ENCODE data around the gene FLRT2. TPM values are rescaled to one million over a fixed set of nuclear protein-coding genes. Genes with fewer than 3 reads are reported as not detected.

The FLRT2 gene
- total RNA-seq, 1 donor from 2014 or later = 37.6 TPM

GRCh38 chr14:85602345-85602744 is 72.4 kb downstream of the FLRT2 start:
- H3K4me1 ChIP-seq (ENCODE audit: control insufficient read depth in 3 of 3, insufficient read depth in 3 of 3, low read length in 3 of 3) = peaks cover 0 to 24% (median 15%) of the 10 kb centered on the region in 3 donors
- H3K27ac ChIP-seq (ENCODE audit: low read depth, low read length) = no peak overlapping the region
- no peak overlapping the region for H3K9ac ChIP-seq (ENCODE audit: low read depth in 1 of 3, low read length in 3 of 3)
- no peaks in the 10 kb centered on the region for H3K36me3 ChIP-seq (ENCODE audit: control insufficient read depth in 3 of 3, insufficient read depth in 3 of 3, low read length in 3 of 3)
- H3K9me3 ChIP-seq (ENCODE audit: control insufficient read depth in 3 of 3, low read length in 3 of 3) = no peaks in the 10 kb centered on the region
- no peaks in the 10 kb centered on the region for H3K27me3 ChIP-seq (ENCODE audit: control insufficient read depth in 3 of 3, insufficient read depth in 3 of 3, low read length in 3 of 3)
- H3K4me3 ChIP-seq (ENCODE audit: low read length in 3 of 3) = no peak overlapping the region

- Histone ChIP-seq H3K27ac (ENCODE audit: low read depth, low read length) (no peak overlapping the region), H3K4me3 (ENCODE audit: low read length in 3 of 3) (no peak overlapping the region), H3K9me3 (ENCODE audit: control insufficient read depth in 3 of 3, low read length in 3 of 3) (no peaks in the 10 kb centered on the region), H3K9ac (ENCODE audit: low read depth in 1 of 3, low read length in 3 of 3) (no peak overlapping the region), H3K4me1 (ENCODE audit: control insufficient read depth in 3 of 3, insufficient read depth in 3 of 3, low read length in 3 of 3) (peaks cover 0 to 24% (median 15%) of the 10 kb centered on the region in 3 donors), H3K36me3 (ENCODE audit: control insufficient read depth in 3 of 3, insufficient read depth in 3 of 3, low read length in 3 of 3) (no peaks in the 10 kb centered on the region), H3K27me3 (ENCODE audit: control insufficient read depth in 3 of 3, insufficient read depth in 3 of 3, low read length in 3 of 3) (no peaks in the 10 kb centered on the region)
Observed at GRCh38 chr14:85604021-85604420, 74.1 kb downstream of the FLRT2 start.

- Histone ChIP-seq H3K9me3 (ENCODE audit: control insufficient read depth in 3 of 3, low read length in 3 of 3) (no peaks in the 10 kb centered on the region), H3K4me1 (ENCODE audit: control insufficient read depth in 3 of 3, insufficient read depth in 3 of 3, low read length in 3 of 3) (peaks cover 0 to 18% (median 12%) of the 10 kb centered on the region in 3 donors), H3K27me3 (ENCODE audit: control insufficient read depth in 3 of 3, insufficient read depth in 3 of 3, low read length in 3 of 3) (no peaks in the 10 kb centered on the region), H3K9ac (ENCODE audit: low read depth in 1 of 3, low read length in 3 of 3) (no peak overlapping the region), H3K4me3 (ENCODE audit: low read length in 3 of 3) (no peak overlapping the region), H3K27ac (ENCODE audit: low read depth, low read length) (no peak overlapping the region), H3K36me3 (ENCODE audit: control insufficient read depth in 3 of 3, insufficient read depth in 3 of 3, low read length in 3 of 3) (no peaks in the 10 kb centered on the region)
Observed at GRCh38 chr14:85604714-85605113, 74.8 kb downstream of the FLRT2 start.

GRCh38 chr14:85607651-85608081 is 77.7 kb downstream of the FLRT2 start:
- Histone ChIP-seq H3K27me3 (ENCODE audit: control insufficient read depth in 3 of 3, insufficient read depth in 3 of 3, low read length in 3 of 3) (no peaks in the 10 kb centered on the region), H3K9ac (ENCODE audit: low read depth in 1 of 3, low read length in 3 of 3) (no peak overlapping the region), H3K4me1 (ENCODE audit: control insufficient read depth in 3 of 3, insufficient read depth in 3 of 3, low read length in 3 of 3) (peaks cover 0 to 6% (median 0%) of the 10 kb centered on the region in 3 donors), H3K27ac (ENCODE audit: low read depth, low read length) (no peak overlapping the region), H3K4me3 (ENCODE audit: low read length in 3 of 3) (no peak overlapping the region), H3K36me3 (ENCODE audit: control insufficient read depth in 3 of 3, insufficient read depth in 3 of 3, low read length in 3 of 3) (no peaks in the 10 kb centered on the region), H3K9me3 (ENCODE audit: control insufficient read depth in 3 of 3, low read length in 3 of 3) (no peaks in the 10 kb centered on the region)

DNA sequence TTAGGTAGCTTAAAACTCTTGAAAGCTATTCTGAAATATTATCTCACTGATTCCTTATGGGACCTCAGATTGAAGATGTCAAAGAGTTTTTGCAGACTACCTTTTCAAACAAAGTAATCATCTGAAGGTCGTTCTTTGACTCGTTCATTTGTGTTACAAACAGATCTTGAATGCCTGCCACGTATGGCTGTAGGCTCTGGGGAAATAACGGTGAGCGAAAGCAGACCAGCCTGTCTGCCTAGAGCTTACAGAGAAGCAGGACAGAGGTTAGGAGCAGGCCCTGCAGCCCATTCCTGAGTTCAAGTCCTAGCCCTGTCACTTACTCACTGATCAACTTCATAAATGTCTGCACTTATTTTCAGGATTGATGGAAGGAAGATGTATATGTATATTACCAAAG is 83.6 kb downstream of the FLRT2 start:
- no peak overlapping the region for H3K4me3 ChIP-seq (ENCODE audit: low read length in 3 of 3)
- no peaks in the 10 kb centered on the region for H3K9me3 ChIP-seq (ENCODE audit: control insufficient read depth in 3 of 3, low read length in 3 of 3)
- H3K9ac ChIP-seq (ENCODE audit: low read depth in 1 of 3, low read length in 3 of 3) = no peak overlapping the region
- peaks cover 0 to 28% (median 12%) of the 10 kb centered on the region in 3 donors for H3K4me1 ChIP-seq (ENCODE audit: control insufficient read depth in 3 of 3, insufficient read depth in 3 of 3, low read length in 3 of 3)
- no peaks in the 10 kb centered on the region for H3K27me3 ChIP-seq (ENCODE audit: control insufficient read depth in 3 of 3, insufficient read depth in 3 of 3, low read length in 3 of 3)
- no peaks in the 10 kb centered on the region for H3K36me3 ChIP-seq (ENCODE audit: control insufficient read depth in 3 of 3, insufficient read depth in 3 of 3, low read length in 3 of 3)
- H3K27ac ChIP-seq (ENCODE audit: low read depth, low read length) = no peak overlapping the region

DNA sequence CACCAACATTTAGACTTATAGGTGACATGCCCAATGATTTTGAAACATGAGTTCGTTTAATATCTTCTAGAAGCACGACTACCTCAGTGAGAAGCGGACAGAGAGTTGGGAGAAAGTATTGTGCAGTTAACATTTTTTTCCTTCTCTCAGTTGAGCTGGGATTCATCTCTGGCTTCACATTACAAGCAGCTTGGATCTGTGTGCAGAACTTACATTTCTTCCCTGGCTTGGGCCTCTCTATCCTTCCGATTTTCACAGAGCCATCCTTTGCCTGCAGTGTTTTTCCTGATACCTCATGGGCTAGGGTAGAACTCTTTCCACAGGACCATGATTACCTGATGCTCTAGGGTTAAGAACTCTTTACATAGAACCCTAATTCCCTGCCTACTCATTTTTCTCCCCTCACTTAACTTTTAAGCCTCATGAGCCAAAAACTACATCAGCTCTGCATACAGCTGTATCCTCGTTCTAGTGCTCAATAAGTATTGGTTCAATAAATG is 86.5 kb downstream of the FLRT2 start:
- no peaks in the 10 kb centered on the region for H3K27me3 ChIP-seq (ENCODE audit: control insufficient read depth in 3 of 3, insufficient read depth in 3 of 3, low read length in 3 of 3)
- no peak overlapping the region for H3K4me3 ChIP-seq (ENCODE audit: low read length in 3 of 3)
- no peak overlapping the region for H3K27ac ChIP-seq (ENCODE audit: low read depth, low read length)
- peaks cover 1 to 2% (median 1%) of the 10 kb centered on the region in 3 donors for H3K36me3 ChIP-seq (ENCODE audit: control insufficient read depth in 3 of 3, insufficient read depth in 3 of 3, low read length in 3 of 3)
- peaks cover 0 to 28% (median 18%) of the 10 kb centered on the region in 3 donors for H3K4me1 ChIP-seq (ENCODE audit: control insufficient read depth in 3 of 3, insufficient read depth in 3 of 3, low read length in 3 of 3)
- H3K9me3 ChIP-seq (ENCODE audit: control insufficient read depth in 3 of 3, low read length in 3 of 3) = no peaks in the 10 kb centered on the region
- no peak overlapping the region for H3K9ac ChIP-seq (ENCODE audit: low read depth in 1 of 3, low read length in 3 of 3)

DNA sequence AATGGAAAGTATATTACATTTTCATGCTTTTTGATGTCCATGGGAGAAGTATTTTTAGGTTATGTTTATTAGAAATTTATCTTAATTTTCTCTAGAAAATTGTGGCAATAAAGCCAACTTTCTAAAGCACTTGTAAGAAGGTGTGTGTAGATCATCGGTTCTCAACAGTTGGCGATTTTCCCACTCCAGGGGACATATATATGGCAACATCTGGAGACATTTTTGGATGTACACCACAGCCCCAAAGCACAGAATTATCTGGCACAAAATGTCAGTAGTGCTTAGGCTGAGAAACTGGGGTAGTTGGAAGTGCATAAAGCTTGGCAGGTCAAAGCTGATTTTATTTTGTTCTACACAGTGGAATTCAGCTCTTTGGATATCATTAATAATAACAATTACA is 86.9 kb downstream of the FLRT2 start:
- Histone ChIP-seq H3K36me3 (ENCODE audit: control insufficient read depth in 3 of 3, insufficient read depth in 3 of 3, low read length in 3 of 3) (peaks cover 5 to 6% (median 6%) of the 10 kb centered on the region in 3 donors), H3K9ac (ENCODE audit: low read depth in 1 of 3, low read length in 3 of 3) (no peak overlapping the region), H3K27me3 (ENCODE audit: control insufficient read depth in 3 of 3, insufficient read depth in 3 of 3, low read length in 3 of 3) (no peaks in the 10 kb centered on the region), H3K4me1 (ENCODE audit: control insufficient read depth in 3 of 3, insufficient read depth in 3 of 3, low read length in 3 of 3) (peaks cover 0 to 28% (median 18%) of the 10 kb centered on the region in 3 donors), H3K9me3 (ENCODE audit: control insufficient read depth in 3 of 3, low read length in 3 of 3) (no peaks in the 10 kb centered on the region), H3K4me3 (ENCODE audit: low read length in 3 of 3) (no peak overlapping the region), H3K27ac (ENCODE audit: low read depth, low read length) (no peak overlapping the region)

GRCh38 chr14:85617791-85618190 is 87.8 kb downstream of the FLRT2 start:
- Histone ChIP-seq H3K4me1 (ENCODE audit: control insufficient read depth in 3 of 3, insufficient read depth in 3 of 3, low read length in 3 of 3) (peaks cover 0 to 22% (median 18%) of the 10 kb centered on the region in 3 donors), H3K27ac (ENCODE audit: low read depth, low read length) (no peak overlapping the region), H3K36me3 (ENCODE audit: control insufficient read depth in 3 of 3, insufficient read depth in 3 of 3, low read length in 3 of 3) (peaks cover 13 to 16% (median 14%) of the 10 kb centered on the region in 3 donors), H3K4me3 (ENCODE audit: low read length in 3 of 3) (no peak overlapping the region), H3K9me3 (ENCODE audit: control insufficient read depth in 3 of 3, low read length in 3 of 3) (no peaks in the 10 kb centered on the region), H3K27me3 (ENCODE audit: control insufficient read depth in 3 of 3, insufficient read depth in 3 of 3, low read length in 3 of 3) (no peaks in the 10 kb centered on the region), H3K9ac (ENCODE audit: low read depth in 1 of 3, low read length in 3 of 3) (no peak overlapping the region)

DNA sequence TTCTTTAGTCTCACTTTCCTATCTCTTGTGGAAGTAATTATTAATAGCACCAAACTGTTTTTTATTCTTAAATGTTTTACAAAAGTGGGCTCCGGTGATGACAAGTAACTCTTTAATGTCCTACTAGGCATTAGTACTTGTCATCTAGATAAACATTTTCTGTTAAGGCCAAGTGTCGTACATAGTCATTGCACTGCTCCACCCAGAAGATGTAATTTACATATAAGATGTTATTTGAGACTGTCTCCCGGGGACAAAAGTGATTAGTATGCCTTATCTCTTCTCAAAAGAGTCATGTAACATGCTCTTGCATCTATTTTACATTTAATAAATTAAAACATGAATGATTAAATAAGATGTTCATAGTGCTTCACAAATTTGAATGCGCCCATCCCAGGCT is 88.4 kb downstream of the FLRT2 start:
- Histone ChIP-seq H3K36me3 (ENCODE audit: control insufficient read depth in 3 of 3, insufficient read depth in 3 of 3, low read length in 3 of 3) (peaks cover 19 to 20% (median 20%) of the 10 kb centered on the region in 3 donors), H3K9me3 (ENCODE audit: control insufficient read depth in 3 of 3, low read length in 3 of 3) (no peaks in the 10 kb centered on the region), H3K4me3 (ENCODE audit: low read length in 3 of 3) (no peak overlapping the region), H3K27me3 (ENCODE audit: control insufficient read depth in 3 of 3, insufficient read depth in 3 of 3, low read length in 3 of 3) (no peaks in the 10 kb centered on the region), H3K4me1 (ENCODE audit: control insufficient read depth in 3 of 3, insufficient read depth in 3 of 3, low read length in 3 of 3) (peaks cover 0 to 22% (median 18%) of the 10 kb centered on the region in 3 donors), H3K9ac (ENCODE audit: low read depth in 1 of 3, low read length in 3 of 3) (no peak overlapping the region), H3K27ac (ENCODE audit: low read depth, low read length) (no peak overlapping the region)

- no peak overlapping the region for H3K27ac ChIP-seq (ENCODE audit: low read depth, low read length)
- H3K27me3 ChIP-seq (ENCODE audit: control insufficient read depth in 3 of 3, insufficient read depth in 3 of 3, low read length in 3 of 3) = no peaks in the 10 kb centered on the region
Observed at GRCh38 chr14:85618978-85619377, 89.0 kb downstream of the FLRT2 start.

More at GRCh38 chr14:85618978-85619377, 89.0 kb downstream of the FLRT2 start:
- no peaks in the 10 kb centered on the region for H3K9me3 ChIP-seq (ENCODE audit: control insufficient read depth in 3 of 3, low read length in 3 of 3)
- no peak overlapping the region for H3K4me3 ChIP-seq (ENCODE audit: low read length in 3 of 3)
- H3K4me1 ChIP-seq (ENCODE audit: control insufficient read depth in 3 of 3, insufficient read depth in 3 of 3, low read length in 3 of 3) = peaks cover 0 to 16% (median 15%) of the 10 kb centered on the region in 3 donors
- H3K36me3 ChIP-seq (ENCODE audit: control insufficient read depth in 3 of 3, insufficient read depth in 3 of 3, low read length in 3 of 3) = peaks cover 20 to 22% (median 21%) of the 10 kb centered on the region in 3 donors
- no peak overlapping the region for H3K9ac ChIP-seq (ENCODE audit: low read depth in 1 of 3, low read length in 3 of 3)

All from skeletal muscle tissue (tissue), 4 donors.